ENCODE results near the gene SCRN2. TPM values are rescaled to one million over a fixed set of nuclear protein-coding genes. Genes with fewer than 3 reads are reported as not detected.

Gene SCRN2
- total RNA-seq, 1 experiment from 2014 or later = 73.6 TPM

- Histone ChIP-seq H3K4me3 (ENCODE audit: low read depth, low read length) (no peak overlapping the region), H3K9me3 (no peaks in the 10 kb centered on the region), H3K36me3 (ENCODE audit: control insufficient read depth, insufficient read depth, low read length) (no peaks in the 10 kb centered on the region), H3K27me3 (replicated peaks; ENCODE audit: control insufficient read depth, insufficient read depth, low read length) (no peaks in the 10 kb centered on the region), H3K4me1 (peaks cover 12% of the 10 kb centered on the region)
- Mint-ChIP-seq H3K27me3 (ENCODE audit: insufficient read depth, unreplicated experiment) (peaks cover 12% of the 10 kb centered on the region), H3K9me3 (ENCODE audit: unreplicated experiment) (no peaks in the 10 kb centered on the region), H3K4me1 (ENCODE audit: low read depth, unreplicated experiment) (peaks cover 23% of the 10 kb centered on the region), H3K27ac (ENCODE audit: unreplicated experiment) (no peak overlapping the region), H3K4me3 (ENCODE audit: unreplicated experiment) (no peak overlapping the region), H3K36me3 (ENCODE audit: insufficient read depth, unreplicated experiment) (peaks cover 17% of the 10 kb centered on the region)
- TF ChIP-seq CTCF (IDR thresholded peaks at IDR 0.05; ENCODE audit: insufficient read depth in 1 of 2, low read depth in 1 of 2, low read length in 1 of 2, severe bottlenecking in 1 of 2, unreplicated experiment in 1 of 2) = no peak
- CTCF ChIA-PET = interaction anchor here (1.0 to 1.4 kb wide), 2 partner anchors 11 to 36 kb away, joined by 3 to 5 read pairs; no protein-coding TSS in a partner anchor
- intact Hi-C loops (cut with micrococcal nuclease; ENCODE audit: unreplicated experiment) = no loop called here
- no peak for DNase-seq
- POLR2A ChIA-PET = no interaction called here
- no TSS peak for BruUV-seq (replicated peaks)
Measured at GRCh38 chr17:47853616-47854015, 12.5 kb upstream of the SCRN2 start.

- Histone ChIP-seq H3K4me1 (peaks cover 12% of the 10 kb centered on the region), H3K36me3 (ENCODE audit: control insufficient read depth, insufficient read depth, low read length) (no peaks in the 10 kb centered on the region), H3K27me3 (replicated peaks; ENCODE audit: control insufficient read depth, insufficient read depth, low read length) (no peaks in the 10 kb centered on the region), H3K9me3 (no peaks in the 10 kb centered on the region), H3K4me3 (ENCODE audit: low read depth, low read length) (no peak overlapping the region)
- TF ChIP-seq CTCF (IDR thresholded peaks at IDR 0.05; ENCODE audit: insufficient read depth in 1 of 2, low read depth in 1 of 2, low read length in 1 of 2, severe bottlenecking in 1 of 2, unreplicated experiment in 1 of 2) = no peak
- intact Hi-C loops (cut with micrococcal nuclease; ENCODE audit: unreplicated experiment) = no loop called here
- no peaks in the 10 kb centered on the region for H3K9me3 Mint-ChIP-seq (ENCODE audit: unreplicated experiment)
- no peak for DNase-seq
- H3K27ac Mint-ChIP-seq (ENCODE audit: unreplicated experiment) = no peak overlapping the region
- no TSS peak for BruUV-seq (replicated peaks)
- peaks cover 23% of the 10 kb centered on the region for H3K4me1 Mint-ChIP-seq (ENCODE audit: low read depth, unreplicated experiment)
- H3K4me3 Mint-ChIP-seq (ENCODE audit: unreplicated experiment) = peak overlapping the region; percentile 90
- peaks cover 17% of the 10 kb centered on the region for H3K36me3 Mint-ChIP-seq (ENCODE audit: insufficient read depth, unreplicated experiment)
- CTCF ChIA-PET = interaction anchor here (0.6 to 14.0 kb wide), 7 partner anchors 10 to 62 kb away, joined by 3 to 904 read pairs (median 5); partner anchors contain the start of genes SCRN2 and SP2
- peaks cover 12% of the 10 kb centered on the region for H3K27me3 Mint-ChIP-seq (ENCODE audit: insufficient read depth, unreplicated experiment)
- POLR2A ChIA-PET = interaction anchor here (0.7 to 2.9 kb wide), 2 partner anchors 31 to 33 kb away, joined by 9 to 25 read pairs; no protein-coding TSS in a partner anchor
Measured at GRCh38 chr17:47852113-47852949, 11.3 kb upstream of the SCRN2 start.

DNA sequence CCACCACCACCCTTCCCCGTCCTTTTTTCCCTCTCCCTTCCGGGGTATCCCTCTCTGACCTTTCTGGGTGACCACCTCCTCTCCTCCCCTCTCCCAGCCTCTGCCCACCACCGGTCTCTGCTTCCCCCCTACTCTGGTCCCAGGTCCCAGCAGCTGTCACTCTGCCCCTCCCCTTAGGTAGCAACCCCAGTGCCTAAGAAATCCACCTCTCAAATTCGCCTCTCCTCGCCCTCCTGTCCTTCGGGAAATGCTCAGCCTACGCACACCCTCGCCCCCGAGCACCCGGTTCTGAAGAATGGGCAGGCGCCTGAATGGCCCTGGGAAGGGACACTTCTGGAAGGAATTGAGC, 10.7 kb upstream of the SCRN2 start:
- intact Hi-C loops (cut with micrococcal nuclease; ENCODE audit: unreplicated experiment) = loop anchor here (1.0 kb wide), 3 partner anchors 8 to 33 kb away; no protein-coding TSS in a partner anchor
- no TSS peak for BruUV-seq (replicated peaks)
- CTCF ChIA-PET = interaction anchor here (0.6 to 14.0 kb wide), 11 partner anchors 10 to 197 kb away, joined by 3 to 904 read pairs (median 4); partner anchors contain the start of genes SCRN2 and SP2
- POLR2A ChIA-PET = interaction anchor here (0.7 to 2.9 kb wide), 7 partner anchors 11 to 90 kb away, joined by 4 to 25 read pairs (median 11); partner anchors contain the start of genes LRRC46, MRPL10, PNPO and SCRN2
- Histone ChIP-seq H3K36me3 (ENCODE audit: control insufficient read depth, insufficient read depth, low read length) (no peaks in the 10 kb centered on the region), H3K4me3 (ENCODE audit: low read depth, low read length) (no peak overlapping the region), H3K9me3 (no peaks in the 10 kb centered on the region), H3K4me1 (peaks cover 12% of the 10 kb centered on the region), H3K27me3 (replicated peaks; ENCODE audit: control insufficient read depth, insufficient read depth, low read length) (no peaks in the 10 kb centered on the region)
- Mint-ChIP-seq H3K27ac (ENCODE audit: unreplicated experiment) (no peak overlapping the region), H3K27me3 (ENCODE audit: insufficient read depth, unreplicated experiment) (peaks cover 12% of the 10 kb centered on the region), H3K36me3 (ENCODE audit: insufficient read depth, unreplicated experiment) (peaks cover 21% of the 10 kb centered on the region), H3K9me3 (ENCODE audit: unreplicated experiment) (no peaks in the 10 kb centered on the region), H3K4me1 (ENCODE audit: low read depth, unreplicated experiment) (peaks cover 23% of the 10 kb centered on the region), H3K4me3 (ENCODE audit: unreplicated experiment) (peak overlapping the region; percentile 90)
- TF ChIP-seq CTCF (IDR thresholded peaks at IDR 0.05; ENCODE audit: insufficient read depth in 1 of 2, low read depth in 1 of 2, low read length in 1 of 2, severe bottlenecking in 1 of 2, unreplicated experiment in 1 of 2) = no peak
- no peak for DNase-seq
